Calu3 (cell line): ENCODE measurements around the gene PREB. TPM values are rescaled to one million over a fixed set of nuclear protein-coding genes. Genes with fewer than 3 reads are reported as not detected.
A peak's percentile ranks its signal among the peaks of the same experiment; 100 is the strongest.

Experiments
- BruUV-seq: library from RNA; stranded (reverse); fragments of 400-500 nt; replicated peaks from 2 replicates; lab custom pipeline; 2021; lab: Mats Ljungman, UMichigan
- CTCF ChIA-PET: fragments of 300-600 bp; sonication (Branson Sonifier 250); formaldehyde crosslinking; loops from one replicate; lab custom pipeline; 2022; ENCODE audit warnings: antibody characterized with exemption; lab: Charles Lee
- DNase-seq: peaks from one replicate; pipeline ENCODE4 v3.0.0; 2022
- H3K27ac Mint-ChIP-seq: one replicate; pipeline ENCODE4 v1.8.0; 2022; ENCODE audit warnings: mixed read lengths; ENCODE audit not compliant: unreplicated experiment
- H3K27me3 Mint-ChIP-seq: one replicate; pipeline ENCODE4 v1.8.0; 2022; ENCODE audit warnings: mixed read lengths; ENCODE audit not compliant: unreplicated experiment
- H3K36me3 Mint-ChIP-seq: one replicate; pipeline ENCODE4 v1.8.0; 2022; ENCODE audit warnings: mild to moderate bottlenecking, moderate library complexity, mixed read lengths; ENCODE audit not compliant: insufficient read depth, unreplicated experiment
- H3K4me1 Mint-ChIP-seq: one replicate; pipeline ENCODE4 v1.8.0; 2022; ENCODE audit warnings: mild to moderate bottlenecking, low read depth, mixed read lengths; ENCODE audit not compliant: unreplicated experiment
- H3K4me3 Mint-ChIP-seq: one replicate; pipeline ENCODE4 v1.8.0; 2022; ENCODE audit warnings: mild to moderate bottlenecking, low read depth, moderate library complexity, mixed read lengths; ENCODE audit not compliant: unreplicated experiment
- H3K9me3 Mint-ChIP-seq: one replicate; pipeline ENCODE4 v1.8.0; 2022; ENCODE audit warnings: low read depth, mixed read lengths; ENCODE audit not compliant: unreplicated experiment
- CTCF ChIP-seq: fragments of 200-600 bp; IDR thresholded peaks from one replicate; pipeline ENCODE4 v1.8.0; 2022; ENCODE audit warnings: antibody characterized with exemption; ENCODE audit not compliant: unreplicated experiment
- intact Hi-C: fragments of 100-400 bp; cut with micrococcal nuclease; formaldehyde crosslinking; loops from one replicate; pipeline ENCODE4 v1.10.0; 2022; ENCODE audit not compliant: unreplicated experiment
- total RNA-seq: library from RNA; stranded (reverse); gene quantifications from 2 replicates; pipeline ENCODE4 v1.2.3, GENCODE V29; 2022

Gene PREB
- total RNA-seq, 1 experiment from 2014 or later, result 54.0 TPM

- H3K36me3 Mint-ChIP-seq, result no peaks in the 10 kb centered on the region
- peaks cover 11% of the 10 kb centered on the region for H3K4me1 Mint-ChIP-seq
- intact Hi-C loops, result no loop called here
- H3K4me3 Mint-ChIP-seq, result peak overlapping the region; percentile 68
- CTCF ChIA-PET, result no interaction called here
- DNase-seq, result peak; percentile 39
- no peak for TF ChIP-seq CTCF
- peak overlapping the region; percentile 61 for H3K27ac Mint-ChIP-seq
- no peaks in the 10 kb centered on the region for H3K9me3 Mint-ChIP-seq
- H3K27me3 Mint-ChIP-seq, result peaks cover 15% of the 10 kb centered on the region
- no TSS peak for BruUV-seq
Measured at GRCh38 chr2:27162151-27163121, 28.0 kb upstream of the PREB start.

GRCh38 chr2:27160191-27160590, 25.8 kb upstream of the PREB start:
- no peaks in the 10 kb centered on the region for H3K36me3 Mint-ChIP-seq
- CTCF ChIA-PET, result interaction anchor here (0.6 kb wide), 1 partner anchor 337 kb away, joined by 5 read pairs; the partner anchor contains the start of gene GCKR
- no peaks in the 10 kb centered on the region for H3K9me3 Mint-ChIP-seq
- H3K4me1 Mint-ChIP-seq, result peaks cover 11% of the 10 kb centered on the region
- no TSS peak for BruUV-seq
- no peak for TF ChIP-seq CTCF
- DNase-seq, result no peak
- no peak overlapping the region for H3K27ac Mint-ChIP-seq
- no peak overlapping the region for H3K4me3 Mint-ChIP-seq
- H3K27me3 Mint-ChIP-seq, result peaks cover 15% of the 10 kb centered on the region
- intact Hi-C loops, result no loop called here

GRCh38 chr2:27159271-27159670, 24.8 kb upstream of the PREB start:
- H3K4me1 Mint-ChIP-seq, result peaks cover 11% of the 10 kb centered on the region
- CTCF ChIA-PET, result interaction anchor here (0.5 kb wide), 1 partner anchor 195 kb away, joined by 3 read pairs; no protein-coding TSS in a partner anchor

GRCh38 chr2:27158468-27158867, 24.0 kb upstream of the PREB start:
- no TSS peak for BruUV-seq
- CTCF ChIA-PET, result interaction anchor here (0.5 to 0.6 kb wide), 2 partner anchors 196 to 1142 kb away, joined by 3 read pairs; no protein-coding TSS in a partner anchor
- Mint-ChIP-seq H3K27me3 (peaks cover 29% of the 10 kb centered on the region), H3K36me3 (no peaks in the 10 kb centered on the region), H3K4me3 (no peak overlapping the region), H3K9me3 (no peaks in the 10 kb centered on the region), H3K4me1 (peaks cover 11% of the 10 kb centered on the region), H3K27ac (no peak overlapping the region)
- DNase-seq, result no peak
- TF ChIP-seq CTCF, result no peak
- intact Hi-C loops, result no loop called here

More at GRCh38 chr2:27159271-27159670, 24.8 kb upstream of the PREB start:
- no peak for TF ChIP-seq CTCF
- Mint-ChIP-seq H3K9me3 (no peaks in the 10 kb centered on the region), H3K27me3 (peaks cover 21% of the 10 kb centered on the region), H3K4me3 (no peak overlapping the region), H3K27ac (no peak overlapping the region), H3K36me3 (no peaks in the 10 kb centered on the region)
- no peak for DNase-seq
- intact Hi-C loops, result no loop called here
- no TSS peak for BruUV-seq
